ENCODE results near the gene LRRC23. TPM values are rescaled to one million over a fixed set of nuclear protein-coding genes. Genes with fewer than 3 reads are reported as not detected.

Gene LRRC23
- total and polyA plus RNA-seq, 2 of the 13 experiments (the other 11 are each of a cell fraction or from before 2014, with no cell fraction given) = 6.0 to 7.8 TPM

GRCh38 chr12:6890789-6891645 is 13.6 kb upstream of the LRRC23 start (continued):
- TF ChIP-seq ARID5B (CRISPR knock-in tag; IDR thresholded peaks at IDR 0.05) = peak; percentile 81
- TF ChIP-seq RARA (CRISPR knock-in tag; IDR thresholded peaks at IDR 0.05) = peak; percentile 53; the same call in 1 of the 2 replicates
- TF ChIP-seq SMAD1 (CRISPR knock-in tag; IDR thresholded peaks at IDR 0.05; ENCODE audit: borderline replicate concordance, low read depth) = 0 out of 2 replicates have a peak, but pooled peaks have one; percentile 55
- no peak for TF ChIP-seq ZMYM3 (CRISPR knock-in tag; IDR thresholded peaks at IDR 0.05)
- no peak; the same call in 1 of the 2 replicates for TF ChIP-seq PITX1 (CRISPR knock-in tag; IDR thresholded peaks at IDR 0.05)
- TF ChIP-seq ZUFSP (CRISPR knock-in tag; IDR thresholded peaks at IDR 0.05; ENCODE audit: borderline replicate concordance) = no peak
- TF ChIP-seq XBP1 (CRISPR knock-in tag; IDR thresholded peaks at IDR 0.05) = no peak
- TF ChIP-seq HNF4A (CRISPR knock-in tag; IDR thresholded peaks at IDR 0.05) = no peak
- peak; percentile 95 for TF ChIP-seq SAP130 (CRISPR knock-in tag; IDR thresholded peaks at IDR 0.05; ENCODE audit: low read depth)
- no peak for TF ChIP-seq ZNF879 (CRISPR knock-in tag; IDR thresholded peaks at IDR 0.05)
- TF ChIP-seq ZNF280B (CRISPR knock-in tag; IDR thresholded peaks at IDR 0.05; ENCODE audit: borderline replicate concordance) = no peak
- no peak for TF ChIP-seq NFRKB (IDR thresholded peaks at IDR 0.05)
- no peak for TF ChIP-seq HMG20A (CRISPR knock-in tag; IDR thresholded peaks at IDR 0.05; ENCODE audit: borderline replicate concordance)
- no peak for TF ChIP-seq ZFP62 (CRISPR knock-in tag; IDR thresholded peaks at IDR 0.05)
- peak; percentile 63; the same call in 1 of the 2 replicates for TF ChIP-seq HIC2 (CRISPR knock-in tag; IDR thresholded peaks at IDR 0.05; ENCODE audit: low read depth)
- TF ChIP-seq ZNF580 (CRISPR knock-in tag; IDR thresholded peaks at IDR 0.05; ENCODE audit: borderline replicate concordance, low read depth) = peak; percentile 44; the same call in 1 of the 2 replicates
- TF ChIP-seq ZBTB46 (CRISPR knock-in tag; IDR thresholded peaks at IDR 0.05; ENCODE audit: borderline replicate concordance) = no peak
- peak; percentile 74 for TF ChIP-seq STAG1 (CRISPR knock-in tag; IDR thresholded peaks at IDR 0.05)
